GM19193 (cell line): ENCODE measurements around the gene SCGN.

Experiments
- POLR2A ChIP-seq: IDR thresholded peaks from 4 replicates; pipeline ENCODE4 v1.6.1; 2011; ENCODE audit not compliant: insufficient read depth, insufficient read length; ENCODE audit errors: extremely low read depth

The SCGN gene

GRCh38 chr6:25629198-25629576 is 22.8 kb upstream of the SCGN start:
- no peak for TF ChIP-seq POLR2A

GRCh38 chr6:25630508-25631278 is 21.3 kb upstream of the SCGN start:
- TF ChIP-seq POLR2A: no peak

GRCh38 chr6:25635886-25636317 is 16.1 kb upstream of the SCGN start:
- no peak for TF ChIP-seq POLR2A

DNA sequence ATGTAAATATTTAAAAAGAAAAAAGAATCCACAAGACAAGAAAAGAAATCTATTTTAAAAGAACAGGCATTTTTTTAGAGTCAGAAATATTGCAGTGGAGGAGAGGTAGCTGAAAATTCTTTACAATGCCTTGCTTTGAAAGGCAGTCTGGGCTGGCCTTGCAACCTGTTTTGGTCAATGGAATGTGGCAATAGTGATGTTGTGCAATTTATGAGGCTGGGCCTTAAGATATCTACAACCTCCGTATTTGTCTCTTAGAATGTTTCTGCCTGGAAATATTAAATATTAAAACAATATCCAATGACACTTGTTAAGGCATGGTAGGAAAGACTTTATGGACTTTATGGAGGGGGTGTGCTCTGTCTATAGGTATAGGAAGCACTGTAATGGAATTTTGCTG is 14.8 kb upstream of the SCGN start:
- TF ChIP-seq POLR2A: no peak

DNA sequence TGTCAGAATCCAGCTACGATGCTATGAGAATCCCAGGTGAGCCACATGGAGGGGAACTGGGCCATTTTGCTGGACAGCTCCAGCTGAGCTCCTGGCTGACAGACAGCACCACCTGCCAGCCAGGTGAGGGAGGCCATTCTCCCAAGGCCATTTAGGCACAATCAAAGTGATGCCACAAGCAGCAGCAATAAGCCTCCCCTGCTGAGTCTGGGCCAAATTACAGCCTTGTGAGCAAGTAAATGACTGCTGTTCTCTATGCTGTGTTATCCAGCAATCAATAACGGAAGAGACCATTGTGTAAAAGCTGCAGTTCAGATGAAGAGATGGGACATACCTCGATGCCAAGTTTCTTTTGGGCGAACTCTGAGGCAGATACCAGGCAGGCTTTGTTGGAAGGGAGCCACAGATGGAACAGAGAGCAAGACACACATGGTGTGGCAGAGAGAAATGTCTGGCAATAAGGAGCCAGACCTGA is 14.0 kb upstream of the SCGN start:
- TF ChIP-seq POLR2A: no peak

DNA sequence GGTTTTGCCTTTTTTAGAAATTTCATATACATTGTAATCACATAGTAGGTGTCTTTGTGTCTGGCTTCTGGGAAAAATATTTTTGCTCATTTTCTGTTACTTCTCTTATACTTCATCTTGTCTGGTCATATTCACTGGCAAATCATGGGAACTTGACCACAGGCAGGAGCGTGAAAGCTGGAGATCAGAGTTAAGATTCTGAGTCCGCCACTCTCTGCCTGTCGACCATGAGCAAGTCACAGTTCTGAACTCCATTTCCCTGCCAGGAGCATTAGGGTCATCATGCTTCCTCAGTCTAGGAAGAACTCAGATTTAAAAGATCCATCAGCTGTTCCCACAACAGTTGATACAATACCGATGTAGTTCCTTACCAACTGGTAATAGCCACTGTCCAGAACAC is 12.4 kb upstream of the SCGN start:
- no peak for TF ChIP-seq POLR2A

- TF ChIP-seq POLR2A: no peak
Observed at GRCh38 chr6:25640446-25640845, 11.6 kb upstream of the SCGN start.

- TF ChIP-seq POLR2A: no peak
Observed at GRCh38 chr6:25640891-25641290, 11.1 kb upstream of the SCGN start.

DNA sequence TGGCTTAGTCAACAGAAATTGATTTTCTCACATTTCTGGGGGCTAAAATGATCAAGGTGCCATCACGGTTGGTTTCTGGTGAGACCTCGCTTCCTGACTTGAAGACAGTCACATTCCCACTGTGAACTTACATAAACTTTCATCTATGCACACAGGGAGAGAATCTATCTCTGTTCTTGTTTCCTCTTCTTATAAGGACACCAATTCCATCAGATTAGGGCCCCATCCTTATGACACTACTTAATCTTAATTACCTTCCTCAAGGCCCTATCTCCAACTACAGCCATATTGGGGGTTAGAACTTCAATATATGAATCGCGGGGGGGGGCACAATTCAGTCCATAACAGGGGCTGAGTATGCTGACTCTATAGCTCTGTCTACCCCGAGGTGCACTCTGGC is 10.6 kb upstream of the SCGN start:
- TF ChIP-seq POLR2A: no peak

DNA sequence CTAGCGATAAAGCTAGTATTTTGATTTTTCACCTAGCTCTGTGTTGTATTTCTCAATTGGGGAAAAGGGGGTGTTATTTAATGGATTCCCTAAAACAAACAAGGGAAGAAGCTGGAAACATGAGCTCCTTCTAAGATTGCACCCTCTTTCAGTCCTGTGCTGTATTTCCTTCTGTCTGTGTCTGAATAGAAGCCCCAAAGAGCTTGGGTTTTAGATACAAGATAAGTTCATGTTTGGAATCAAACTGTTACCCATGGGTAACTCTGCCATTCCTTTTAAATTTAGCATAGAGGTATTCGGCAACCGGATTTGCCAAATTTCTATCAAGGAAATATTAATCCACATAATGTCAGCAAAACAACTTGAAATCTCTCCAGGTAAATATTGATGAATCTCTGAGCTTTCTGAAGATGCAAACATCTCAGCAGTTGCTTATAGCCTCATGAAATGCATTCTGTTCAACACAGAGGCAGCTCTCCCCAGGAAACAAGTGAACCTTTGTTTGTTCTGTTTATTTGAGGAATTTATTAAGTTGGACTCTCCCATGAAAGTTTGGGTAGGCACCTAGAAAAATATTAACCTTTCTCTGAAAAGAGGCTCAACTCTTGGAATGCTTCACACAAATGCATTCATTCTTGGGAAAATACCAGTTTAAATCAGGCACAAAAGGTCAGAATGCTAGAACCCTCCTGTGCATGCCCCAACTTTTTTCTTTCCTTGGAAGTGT is 9.9 kb upstream of the SCGN start:
- TF ChIP-seq POLR2A: no peak

DNA sequence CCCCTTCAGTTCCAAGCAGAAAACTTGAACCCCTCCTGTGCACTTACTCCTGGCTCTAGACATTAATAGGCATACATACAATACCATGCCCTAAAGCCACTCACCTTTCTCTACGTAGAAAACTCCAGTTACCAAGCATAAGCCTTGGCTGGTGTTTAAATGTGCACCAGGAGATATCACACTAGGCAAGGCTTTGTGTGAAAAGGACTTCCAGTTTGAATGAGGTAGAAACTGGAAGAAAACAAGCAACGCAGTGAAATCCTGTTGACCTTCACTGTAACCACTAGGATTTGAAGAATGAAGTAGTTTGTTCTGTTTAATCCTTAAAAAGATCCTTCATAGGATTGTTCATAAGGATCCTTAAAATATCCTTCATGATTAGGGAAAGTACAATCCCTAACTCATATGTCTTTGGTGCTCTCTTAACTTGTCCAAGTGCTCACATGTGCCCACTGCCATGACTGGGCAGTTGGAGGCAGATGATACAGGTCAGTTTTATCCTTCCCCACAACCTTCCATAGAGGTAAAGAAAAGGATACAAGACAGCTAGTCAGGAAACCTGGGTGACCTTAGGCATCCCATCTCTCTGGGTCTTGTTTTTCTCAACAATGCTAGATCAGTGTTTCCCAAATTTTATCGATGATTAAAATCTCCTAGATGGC is 9.2 kb upstream of the SCGN start:
- no peak for TF ChIP-seq POLR2A

DNA sequence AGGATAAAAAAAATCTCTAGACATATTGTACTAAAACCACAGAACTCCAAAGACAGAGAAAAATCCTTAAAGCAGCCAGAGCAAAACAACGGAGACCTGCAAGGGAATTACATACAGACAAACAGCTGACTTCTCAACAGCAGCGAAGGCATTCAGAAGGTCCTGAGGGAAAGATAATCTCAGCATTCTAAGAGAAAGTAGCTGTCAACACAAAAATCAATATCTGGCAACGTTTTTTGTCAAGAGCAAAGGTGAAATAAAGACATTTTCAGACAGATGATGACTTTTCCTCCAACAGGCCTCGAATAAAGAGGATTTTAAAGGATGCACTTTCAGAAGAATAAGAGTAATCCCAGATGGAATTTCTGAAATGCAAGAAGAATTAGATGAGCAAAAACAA is 6.1 kb upstream of the SCGN start:
- TF ChIP-seq POLR2A: no peak

GRCh38 chr6:25649611-25650010 is 2.4 kb upstream of the SCGN start:
- no peak for TF ChIP-seq POLR2A

GRCh38 chr6:25655723-25656122 is 3.7 kb downstream of the SCGN start:
- TF ChIP-seq POLR2A: no peak

GRCh38 chr6:25659633-25660368 is 7.8 kb downstream of the SCGN start:
- no peak for TF ChIP-seq POLR2A
